Nucleus accumbens (tissue), 56 donors: Measurements from ENCODE around the gene AGPAT2.
"Not testable (repeated sequence)": the region's sequence is repeated elsewhere in the genome, so short reads cannot be mapped to it uniquely, and the experiment has no call there.

Experiments used
- DNase-seq, 56 donors: peaks; one replicate each; lab custom pipeline; 2025; lab: John Stamatoyannopoulos, UW

AGPAT2 gene

GRCh38 chr9:136721339-136722092, 34.3 kb upstream of the AGPAT2 start:
- peak in 1 of 56 donors; percentile 44 for DNase-seq

- DNase-seq = peak in 1 of 56 donors; percentile 14
Observed at GRCh38 chr9:136720898-136721338, 33.7 kb upstream of the AGPAT2 start.

- DNase-seq = peak in 8 of 56 donors; percentile 14 to 58 (median 32)
Observed at GRCh38 chr9:136720251-136720897, 33.1 kb upstream of the AGPAT2 start.

- DNase-seq = no peak
Observed at GRCh38 chr9:136719195-136719880, 32.1 kb upstream of the AGPAT2 start.

DNA sequence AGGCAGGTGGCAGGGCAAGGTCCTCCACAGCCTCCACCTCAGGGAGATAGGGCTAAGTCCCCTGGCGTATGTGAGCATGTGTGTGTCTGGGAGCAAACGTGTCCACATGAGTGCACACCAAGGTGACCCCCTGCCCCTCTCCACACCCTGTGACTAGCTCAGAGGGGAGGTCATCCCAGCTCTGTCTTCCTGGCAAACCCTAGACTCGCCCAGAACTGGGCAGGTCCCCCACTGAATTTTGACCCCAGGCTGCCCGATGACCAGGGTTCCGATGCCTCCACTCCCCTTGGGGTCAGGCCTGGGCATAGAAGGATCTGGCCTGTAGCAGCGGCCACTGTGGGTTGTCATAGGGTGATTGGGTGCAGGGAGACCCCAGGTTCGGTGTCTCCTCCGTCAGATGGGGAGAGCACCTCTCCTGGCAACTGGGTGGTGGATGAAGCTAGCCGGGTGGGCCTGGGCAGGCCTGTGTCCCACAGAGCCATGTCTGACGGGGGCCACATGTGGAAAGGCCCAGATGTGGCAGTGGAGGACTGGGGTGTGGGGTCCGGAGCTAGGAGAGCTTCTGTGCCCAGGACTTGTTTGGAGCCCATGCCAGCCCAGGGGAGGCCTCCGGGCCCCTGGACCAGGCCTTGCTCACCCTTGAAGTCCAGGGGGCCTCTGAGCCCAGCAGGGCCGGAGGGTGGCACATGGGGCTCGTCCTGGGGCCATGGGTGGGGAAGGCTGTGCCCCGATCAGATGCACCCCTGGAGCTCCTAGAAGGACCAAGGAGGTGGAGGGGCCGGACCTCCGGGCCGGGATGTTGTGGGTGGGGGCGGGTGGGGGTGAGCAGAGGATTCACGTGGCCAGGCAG, 31.3 kb upstream of the AGPAT2 start:
- no peak for DNase-seq

GRCh38 chr9:136717399-136717798, 30.1 kb upstream of the AGPAT2 start:
- DNase-seq = no peak

DNA sequence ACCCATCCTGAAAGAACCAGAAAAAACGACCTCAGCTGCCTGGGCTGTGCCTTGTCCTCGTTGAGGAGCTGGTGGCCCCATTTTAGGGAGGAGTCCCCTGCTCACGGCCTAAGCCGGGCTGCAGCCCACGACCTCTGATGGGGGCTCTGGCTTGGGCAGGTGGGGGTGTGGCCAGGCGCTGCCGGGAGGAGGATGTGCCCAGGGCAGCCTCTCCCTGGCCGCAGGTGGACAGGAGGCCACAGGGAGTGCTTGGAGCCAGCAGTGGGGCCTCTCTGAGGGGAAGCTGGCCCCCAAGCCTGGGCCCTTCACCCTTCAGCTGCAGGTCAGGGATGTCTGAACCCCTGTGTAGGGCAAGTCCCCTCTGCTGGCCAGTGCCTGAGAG, 27.6 kb upstream of the AGPAT2 start:
- DNase-seq = no peak

DNA sequence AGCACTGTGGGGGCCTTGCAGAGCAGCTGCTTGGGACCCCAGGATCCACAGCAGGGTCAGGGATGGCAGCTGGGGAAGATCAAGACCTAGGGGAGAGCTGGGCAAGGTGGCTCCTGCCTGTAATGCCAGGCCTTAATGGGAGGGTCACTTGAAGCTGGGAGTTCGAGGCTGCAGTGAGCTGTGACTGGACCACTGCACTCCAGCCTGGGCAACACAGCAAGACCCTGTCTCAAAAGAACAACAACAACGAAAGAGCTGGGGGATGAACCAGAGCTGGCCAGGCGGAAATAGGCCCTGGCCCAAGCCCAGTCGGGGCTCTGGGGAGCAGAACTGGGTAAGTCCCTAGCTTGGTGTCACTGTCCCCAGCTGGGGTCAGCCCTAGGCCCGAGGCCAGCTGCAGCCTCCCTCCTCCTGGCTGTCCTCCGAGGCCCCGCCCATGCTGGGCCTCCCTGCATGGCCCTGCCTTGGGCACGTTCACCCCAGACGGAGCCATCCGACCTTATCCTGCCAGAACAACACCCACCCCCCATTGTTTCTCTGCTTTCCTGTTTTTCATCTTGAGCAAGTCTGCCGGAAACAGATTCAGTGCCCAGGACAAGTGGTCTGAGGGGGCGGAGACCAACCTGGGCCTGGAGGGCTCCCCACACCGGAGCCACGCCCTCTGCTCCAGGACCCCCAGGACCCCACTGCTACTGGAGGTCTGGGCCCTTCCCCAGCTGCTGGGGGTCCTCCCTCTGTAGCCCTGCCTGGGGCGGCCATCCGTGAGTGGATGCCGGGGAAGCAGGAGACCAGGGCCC, 27.0 kb upstream of the AGPAT2 start:
- no peak for DNase-seq

DNA sequence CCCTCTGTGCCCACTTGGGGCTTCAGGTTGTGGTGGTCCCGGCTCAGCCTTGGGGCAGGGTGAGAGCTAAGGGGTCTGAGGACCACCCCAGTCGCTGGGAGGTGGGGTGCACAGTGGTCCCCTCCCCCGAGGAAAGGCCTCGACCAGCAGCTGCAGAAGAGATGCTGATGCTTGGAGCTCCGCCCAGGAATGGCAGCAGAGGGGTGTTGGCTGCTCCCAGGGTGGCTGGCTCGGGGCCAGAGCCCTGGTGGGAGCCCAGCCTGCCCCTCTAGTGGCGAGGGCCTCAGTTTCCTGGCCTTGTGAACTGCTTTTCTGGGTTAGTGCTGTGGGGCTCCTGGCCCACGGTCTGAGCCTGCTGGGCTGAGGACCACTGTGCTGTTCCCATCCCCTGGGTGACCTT, 26.3 kb upstream of the AGPAT2 start:
- peak in 3 of 56 donors; percentile 25 to 28 (median 27) for DNase-seq

DNA sequence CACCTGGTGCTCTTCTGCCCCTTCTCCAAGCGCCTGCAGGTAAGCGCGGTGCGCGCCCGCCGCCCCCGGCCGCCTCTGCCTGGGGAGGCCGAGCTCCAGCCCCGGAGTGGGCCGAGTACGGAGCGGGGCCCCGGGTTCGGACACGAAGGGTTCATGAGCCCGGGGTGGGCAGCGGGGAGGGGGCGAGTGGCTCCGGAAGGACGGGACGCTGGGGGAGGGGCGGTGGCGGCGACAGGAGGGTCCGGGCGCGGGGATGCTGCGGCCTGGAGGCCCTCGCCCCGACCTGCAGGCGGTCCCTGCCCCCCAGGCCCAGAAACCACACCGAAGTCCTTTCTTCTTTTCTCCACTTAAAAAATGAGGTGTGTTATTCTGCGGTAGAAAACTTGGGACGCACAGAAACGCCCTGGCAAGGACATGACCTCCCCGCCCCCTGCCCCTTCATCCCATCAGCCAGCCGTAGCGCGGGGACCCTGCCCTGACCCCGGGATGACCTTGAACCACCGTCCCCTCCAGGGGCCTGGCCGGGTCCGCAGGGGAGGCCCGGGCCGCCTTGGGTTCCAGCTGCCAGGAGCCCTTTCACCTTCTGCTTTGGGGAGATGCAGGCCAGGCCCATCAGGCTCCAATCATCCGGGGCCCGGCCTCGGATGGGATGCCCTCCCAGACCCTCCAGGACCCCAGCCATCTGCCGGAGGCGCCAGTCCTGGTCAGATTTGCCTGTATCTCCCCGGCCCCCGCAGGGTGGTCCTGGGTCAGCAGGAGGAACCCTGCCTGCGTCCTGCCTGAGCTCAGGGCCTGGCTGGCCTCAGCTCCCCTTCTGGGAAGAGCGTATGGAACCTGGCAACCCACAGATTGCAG, 25.7 kb upstream of the AGPAT2 start:
- peak in 1 of 56 donors; percentile 51 for DNase-seq

DNA sequence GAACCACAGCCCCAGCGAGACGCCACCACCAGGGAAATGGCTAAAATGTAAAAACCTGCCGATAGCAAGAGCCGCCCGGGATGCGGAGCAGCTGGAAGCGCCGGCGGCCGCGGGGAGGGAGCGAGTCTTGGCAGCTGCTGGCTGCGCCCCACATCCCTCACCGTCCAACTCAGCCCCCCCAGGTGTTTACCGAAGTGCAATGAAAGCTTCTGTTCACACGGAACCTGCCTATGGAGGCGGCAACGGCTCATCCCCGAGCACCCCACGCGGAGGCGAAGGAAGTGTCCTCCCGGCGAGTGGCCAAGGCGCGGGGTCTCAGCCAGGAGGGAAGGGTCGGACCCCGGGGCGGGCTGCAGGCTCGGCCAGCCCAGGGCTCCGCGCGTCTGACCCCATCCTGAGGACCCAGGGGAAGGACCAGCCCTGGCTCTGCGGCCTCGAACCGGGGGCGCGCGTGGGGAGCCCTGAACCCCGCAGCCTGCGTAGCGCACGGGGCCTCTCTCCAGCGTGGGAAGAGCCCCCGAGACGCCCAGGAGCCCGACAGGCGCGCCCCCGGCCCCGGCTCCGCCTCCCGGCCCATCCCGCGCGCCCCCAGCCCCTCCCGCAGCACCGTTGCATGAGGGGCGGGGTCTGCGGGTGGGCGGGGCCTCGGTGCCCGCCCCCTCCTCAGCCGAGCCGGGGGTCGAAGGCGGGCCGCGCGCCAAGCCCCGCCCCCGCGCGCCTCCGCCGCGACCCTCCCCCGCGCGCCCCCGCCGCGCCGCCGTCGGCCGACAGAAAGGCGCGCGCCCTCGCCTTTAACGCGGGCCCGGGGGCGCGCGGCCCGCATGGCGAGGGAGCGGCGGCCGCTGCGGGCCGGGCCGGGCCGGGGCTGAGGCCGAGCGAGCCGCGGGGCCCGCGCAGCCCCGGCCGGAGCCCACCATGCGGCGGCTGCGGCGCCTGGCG, 24.8 kb upstream of the AGPAT2 start, which contains the start of gene DIPK1B:
DIPK1B (plus strand) TSS at position 822 of the 939 bp plus-strand sequence; CDS start at position 916, 94 bp downstream.
- peak in 6 of 56 donors; percentile 16 to 81 (median 48) for DNase-seq

DNA sequence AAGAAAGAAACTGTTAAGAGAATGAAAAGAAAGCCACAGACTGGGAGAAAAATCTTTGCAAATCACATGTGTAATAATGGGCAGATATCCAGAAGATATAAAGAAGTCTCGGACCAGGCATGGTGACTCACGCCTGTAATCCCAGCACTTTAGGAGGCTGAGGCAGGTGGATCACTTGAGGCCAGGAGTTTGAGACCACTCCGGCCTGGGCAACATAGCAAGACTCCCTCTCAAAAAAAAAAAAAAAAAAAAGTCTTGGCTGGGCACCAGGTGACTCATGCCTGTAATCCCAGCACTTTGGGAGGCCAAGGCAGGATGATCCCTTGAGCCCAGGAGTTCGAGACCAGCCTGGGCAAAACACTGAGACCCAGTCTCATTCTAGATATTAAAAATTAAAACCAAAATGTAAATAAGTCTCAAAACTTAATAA, 24.0 kb upstream of the AGPAT2 start:
- DNase-seq = not testable (repeated sequence)

GRCh38 chr9:136710543-136710942, 23.3 kb upstream of the AGPAT2 start:
- DNase-seq = no peak

DNA sequence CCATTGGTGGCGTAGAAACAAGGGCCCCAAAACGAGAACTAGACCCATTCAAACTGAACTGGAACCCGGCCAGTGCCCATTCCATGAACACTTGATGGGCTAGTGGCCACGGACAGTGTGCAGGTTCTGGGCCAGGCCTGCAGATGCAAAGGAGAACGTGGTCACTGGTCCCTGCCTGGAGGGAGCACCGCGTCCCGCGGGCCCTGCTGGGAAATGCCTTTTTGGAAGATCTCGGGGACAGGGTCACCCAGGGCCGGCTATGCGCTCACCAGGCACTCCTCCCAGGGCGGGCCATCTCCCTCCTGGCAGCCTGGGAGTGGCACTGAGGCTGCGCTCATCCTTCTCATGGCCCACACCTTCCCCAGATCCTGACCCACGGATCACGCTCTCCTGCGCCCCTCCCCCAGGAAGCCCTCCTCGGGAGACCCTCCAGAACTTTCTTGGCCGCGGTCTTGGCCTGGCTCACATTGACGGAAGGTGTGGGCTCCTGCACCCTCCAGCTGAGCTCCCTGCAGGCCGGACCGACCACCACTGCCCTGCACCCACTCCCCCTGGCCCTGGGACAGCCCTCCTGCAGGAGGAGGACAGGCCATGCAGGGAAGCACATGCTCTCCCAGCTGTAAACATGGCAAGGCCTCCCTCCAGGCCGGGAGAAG, 22.3 kb upstream of the AGPAT2 start:
- no peak for DNase-seq

DNA sequence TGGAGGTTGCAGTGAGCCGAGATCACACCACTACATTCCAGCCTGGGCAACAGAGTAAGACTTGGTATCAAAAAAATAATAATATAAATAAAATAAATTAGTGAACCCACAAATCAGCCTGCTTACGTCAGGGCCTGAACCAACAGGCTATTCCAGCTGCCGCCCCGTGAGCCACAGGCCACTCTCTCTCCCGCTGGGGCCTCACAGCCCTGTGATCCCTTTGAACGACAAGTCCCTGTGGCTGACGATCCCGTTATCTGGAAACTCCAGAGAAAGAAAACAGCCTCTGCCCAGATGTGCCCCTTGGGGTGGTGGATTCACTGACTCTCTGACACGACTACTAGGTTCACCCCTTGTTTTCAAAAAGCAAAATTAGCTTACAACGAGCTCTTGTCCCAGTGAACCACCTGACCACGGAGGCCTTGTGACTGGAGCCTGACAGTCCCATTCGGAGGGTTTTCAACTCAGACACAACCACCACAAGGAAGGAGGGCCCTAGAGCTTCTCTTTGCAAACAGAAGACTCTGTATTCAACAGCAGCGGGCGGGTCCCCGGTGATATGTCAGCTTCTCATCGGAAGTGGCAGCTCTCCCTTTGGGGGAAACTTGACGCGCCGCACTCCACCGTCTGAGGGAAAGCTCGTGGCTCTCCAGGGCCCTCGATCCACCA, 20.7 kb upstream of the AGPAT2 start:
- DNase-seq = no peak

DNA sequence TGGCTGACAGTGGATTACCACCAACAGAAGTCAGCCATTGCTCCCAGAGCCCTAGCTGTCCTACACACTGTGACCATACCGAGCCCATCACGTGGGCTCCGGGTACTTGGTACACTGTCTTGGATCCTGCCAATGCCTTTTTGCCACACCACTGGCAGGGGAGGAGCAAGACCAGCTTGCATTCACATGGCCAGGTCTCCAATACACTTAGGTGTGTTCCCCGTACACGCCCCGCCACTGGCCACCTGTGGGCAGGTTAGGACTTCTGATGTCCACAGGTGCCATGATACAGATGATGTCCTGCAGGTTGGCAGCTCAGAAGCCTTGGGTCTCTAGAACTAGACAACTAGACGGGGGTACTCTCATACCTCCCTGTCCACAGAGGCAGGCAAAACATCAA, 19.8 kb upstream of the AGPAT2 start:
- DNase-seq = no peak
